HG03575 (cell line): ENCODE data around the gene FAAP20.

Experiments used
- ATAC-seq: cut with Tn5 transposase; IDR thresholded peaks from one replicate; pipeline ENCODE4 v1.9.1; 2021; ENCODE audit not compliant: unreplicated experiment, insufficient number of reproducible peaks, low FRiP score; ENCODE audit errors: extremely low read depth

The FAAP20 gene

DNA sequence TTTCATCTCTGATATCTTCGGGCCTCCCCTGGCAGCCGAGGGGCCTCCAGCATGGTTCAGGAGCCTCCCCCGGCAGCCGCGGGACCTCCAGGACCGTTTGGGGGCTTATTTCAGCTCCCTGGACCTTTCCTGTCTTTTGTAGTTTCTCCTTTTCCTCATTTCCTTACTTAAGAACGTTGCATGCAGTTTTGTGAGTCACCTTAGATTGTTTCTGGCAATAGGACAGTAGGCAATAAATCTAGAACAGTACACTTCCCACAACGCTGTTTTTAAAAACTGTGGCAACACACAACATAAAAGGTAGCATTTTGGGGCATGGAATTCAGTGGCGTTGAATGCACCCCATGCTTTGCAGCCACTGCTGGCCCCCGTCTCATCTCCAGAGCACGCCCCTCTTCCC is 24.4 kb downstream of the FAAP20 start:
- ATAC-seq = no peak

DNA sequence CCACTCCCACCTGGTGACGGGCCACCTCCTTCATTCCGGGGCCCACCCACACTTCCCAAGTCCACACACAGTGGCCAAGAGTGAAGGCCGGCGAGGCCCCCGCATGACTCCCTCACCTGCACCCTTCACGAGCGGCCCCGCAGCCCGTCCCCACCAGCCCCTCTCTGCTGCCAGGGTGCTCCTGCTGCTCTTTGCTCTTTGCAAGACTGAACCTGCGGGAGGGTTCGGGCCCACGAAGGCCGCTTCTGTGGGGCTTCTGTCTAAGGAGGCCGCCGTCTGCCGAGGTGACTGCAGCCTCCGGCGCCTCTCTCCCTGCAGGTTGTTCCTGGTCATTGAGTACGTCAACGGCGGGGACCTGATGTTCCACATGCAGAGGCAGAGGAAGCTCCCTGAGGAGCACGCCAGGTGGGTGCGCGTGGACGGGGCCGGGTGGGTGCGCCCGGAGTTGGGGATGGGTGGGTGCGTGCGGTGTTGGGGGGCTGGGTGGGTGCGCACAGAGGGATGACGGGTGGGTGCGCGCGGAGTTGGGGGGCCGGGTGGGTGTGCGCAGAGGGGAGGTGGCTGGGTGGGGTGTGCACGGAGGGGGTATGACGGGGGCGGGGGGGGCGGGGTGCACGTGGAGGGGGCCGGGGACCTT is 25.3 kb downstream of the FAAP20 start:
- ATAC-seq = no peak

DNA sequence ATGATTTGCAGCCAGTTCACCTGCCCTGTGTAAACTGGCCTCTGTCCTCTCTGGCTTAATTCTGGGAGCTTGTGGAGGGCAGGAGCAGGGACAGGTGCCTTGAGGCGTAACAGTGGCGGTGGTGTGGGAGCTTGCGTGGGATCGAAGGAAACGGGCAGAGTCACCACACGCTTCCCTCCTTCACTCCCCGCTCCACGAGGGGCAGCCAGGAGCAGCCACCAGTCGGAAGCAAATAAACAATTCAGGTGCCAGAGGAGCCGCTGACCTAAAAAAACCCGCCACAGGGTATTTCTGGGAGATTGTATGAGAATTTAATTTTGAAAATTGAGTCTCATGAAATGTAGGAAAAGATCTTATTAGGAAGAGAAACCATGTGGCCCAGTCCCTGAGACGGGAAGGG is 26.0 kb downstream of the FAAP20 start:
- ATAC-seq = no peak

DNA sequence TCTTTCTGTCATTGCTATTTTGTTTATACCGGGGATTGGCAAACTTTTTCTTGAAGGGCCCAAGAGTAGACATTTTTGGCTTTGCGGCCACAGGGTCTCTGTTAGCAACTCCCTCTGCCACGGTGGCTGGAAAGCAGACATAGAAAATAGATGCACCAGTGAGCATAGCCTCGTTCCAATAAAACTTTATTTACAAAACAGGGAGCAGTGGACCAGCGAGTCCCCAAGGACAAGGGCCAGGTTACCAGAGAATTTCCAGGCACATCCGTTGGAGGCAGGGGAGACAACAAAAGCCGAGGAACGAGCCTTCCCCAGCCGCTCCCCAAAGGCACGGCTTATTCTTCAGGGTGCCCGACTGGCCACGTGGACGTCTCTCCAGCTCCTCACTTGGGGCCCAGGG is 26.5 kb downstream of the FAAP20 start:
- no peak for ATAC-seq

DNA sequence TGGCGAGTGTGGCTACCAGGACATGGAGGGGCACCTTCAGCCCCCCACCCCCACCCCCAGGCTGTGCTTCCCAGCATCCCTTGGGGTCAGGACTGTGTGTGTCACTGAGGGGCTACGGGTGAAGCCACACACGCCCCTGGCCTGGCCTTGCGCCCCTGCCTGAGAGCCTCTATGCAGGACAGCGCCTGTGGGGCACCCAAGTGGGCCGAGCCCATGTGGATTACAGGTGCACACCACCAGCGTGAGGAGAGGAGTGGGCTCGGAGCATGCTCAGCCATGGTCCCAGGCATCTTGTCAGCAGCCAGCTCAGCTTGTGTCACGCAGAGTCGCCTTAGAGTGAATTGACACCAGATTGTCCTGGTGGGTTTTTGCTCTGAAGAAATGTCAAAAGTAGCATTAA is 27.9 kb downstream of the FAAP20 start:
- ATAC-seq = no peak

DNA sequence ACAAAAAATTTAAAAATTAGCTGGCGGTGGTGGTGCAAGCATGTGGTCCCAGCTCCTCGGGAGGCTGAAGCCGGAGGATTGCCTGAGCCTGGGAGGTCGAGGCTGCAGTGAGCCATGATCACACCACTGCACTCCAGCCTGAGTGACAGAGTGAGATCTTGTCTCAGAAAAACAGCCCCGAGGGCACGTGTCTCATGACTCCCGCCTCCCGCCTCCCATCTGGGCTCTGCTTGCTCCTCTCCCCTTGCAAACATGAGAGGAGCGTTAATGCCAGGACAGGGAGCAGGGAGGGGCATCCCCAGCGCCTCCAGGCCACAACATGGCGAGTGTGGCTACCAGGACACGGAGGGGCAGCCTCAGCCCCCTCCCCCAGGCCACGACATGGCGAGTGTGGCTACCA is 28.3 kb downstream of the FAAP20 start:
- no peak for ATAC-seq

DNA sequence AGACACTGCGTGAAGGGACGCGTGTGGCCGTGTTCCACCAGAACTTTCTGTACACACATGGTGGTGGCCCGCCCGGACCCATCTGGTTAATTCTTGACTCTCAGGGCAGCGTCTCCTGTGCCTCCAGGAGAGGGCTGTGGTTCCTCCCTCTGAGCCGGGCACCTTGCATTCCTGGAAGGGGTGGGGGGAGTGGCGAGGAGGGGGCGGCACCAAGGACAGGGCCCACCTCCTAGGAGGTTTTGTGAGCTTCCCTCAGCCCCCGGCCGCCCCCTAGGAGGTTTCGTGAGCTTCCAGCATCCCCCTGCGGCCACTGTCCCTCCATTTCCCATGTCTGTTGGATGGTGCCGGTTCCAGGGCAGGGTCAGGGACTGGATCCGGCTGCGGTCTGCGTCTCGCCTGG is 28.9 kb downstream of the FAAP20 start:
- no peak for ATAC-seq

DNA sequence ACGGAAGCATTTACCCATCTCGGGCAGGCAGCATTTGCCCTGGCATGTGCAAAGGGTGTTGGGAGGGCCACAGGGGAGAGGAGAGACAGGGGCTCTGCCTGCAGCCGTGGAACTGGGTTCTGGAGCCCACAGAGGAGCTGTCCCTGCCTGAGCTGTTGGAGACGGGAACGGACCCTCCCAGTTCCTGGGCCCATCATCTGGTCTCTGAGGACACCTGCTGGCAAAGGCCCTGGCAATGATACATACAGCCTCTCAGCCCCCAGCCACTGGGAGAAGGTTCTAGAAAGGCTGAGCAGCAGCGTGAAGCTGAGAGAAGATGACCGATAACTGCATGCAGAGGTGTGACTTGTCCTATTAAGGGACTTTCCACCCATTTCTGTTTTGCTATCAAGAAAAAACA is 31.4 kb downstream of the FAAP20 start:
- no peak for ATAC-seq

DNA sequence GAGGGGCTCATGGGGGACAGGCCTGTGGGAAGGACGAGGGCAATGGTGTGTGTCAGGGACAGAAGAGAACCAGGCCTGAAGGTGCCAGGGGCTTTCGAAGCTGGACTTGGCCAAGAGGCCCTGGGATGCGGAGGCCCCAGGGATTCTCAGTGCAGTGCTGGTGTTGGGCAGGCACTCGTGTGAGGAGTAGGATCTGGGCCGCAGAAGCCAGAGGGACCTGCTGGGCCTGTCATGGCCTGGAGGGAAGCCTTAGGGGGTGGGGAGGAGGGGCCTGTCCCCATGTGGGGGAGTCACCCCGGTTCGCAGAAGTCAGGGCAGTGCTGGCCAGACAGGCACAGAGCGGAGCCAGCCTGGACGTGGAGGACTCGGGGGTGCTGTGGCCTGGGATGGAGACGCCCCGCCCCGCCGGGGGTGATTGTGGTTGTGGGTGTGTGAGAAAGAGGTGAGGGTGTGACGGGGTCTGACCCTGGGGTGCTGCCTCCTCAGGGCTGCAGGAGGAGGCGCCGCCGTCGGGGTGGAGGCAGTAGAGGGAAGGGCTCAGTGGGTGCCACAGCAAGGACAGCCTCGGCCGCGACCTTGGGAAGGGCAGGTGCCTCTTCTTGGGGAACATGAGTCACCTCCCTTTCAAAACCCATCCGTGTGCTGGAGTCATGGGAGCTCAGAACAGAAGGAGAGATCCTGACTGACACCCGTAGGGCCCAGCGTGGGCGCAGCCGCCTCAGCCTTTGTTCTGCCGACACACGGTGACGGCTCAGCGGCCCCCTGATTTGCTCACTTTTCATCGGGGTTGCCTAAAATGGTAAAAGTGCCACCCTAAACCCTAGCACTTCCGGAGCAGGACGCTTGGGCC is 33.9 kb downstream of the FAAP20 start:
- ATAC-seq = no peak

DNA sequence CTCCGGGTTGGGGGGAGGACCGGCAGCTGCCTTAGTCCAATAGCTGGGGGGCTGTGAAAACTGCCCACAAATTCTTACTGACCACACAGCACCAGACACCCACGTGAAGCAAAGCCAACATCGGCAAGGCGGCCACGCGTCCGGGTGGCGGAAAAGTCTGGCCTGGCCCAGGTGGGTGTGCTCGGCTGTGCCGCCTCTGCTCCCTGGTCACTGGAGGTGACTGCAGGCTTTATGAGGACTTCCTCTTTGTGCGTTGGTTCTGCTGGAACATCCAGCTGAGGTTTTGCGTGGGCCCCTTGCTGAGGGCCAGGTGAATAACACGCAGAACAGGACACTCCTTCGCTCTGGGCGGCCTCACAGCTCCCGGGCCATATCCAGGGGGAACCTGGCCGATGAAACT is 35.4 kb downstream of the FAAP20 start:
- ATAC-seq = no peak

DNA sequence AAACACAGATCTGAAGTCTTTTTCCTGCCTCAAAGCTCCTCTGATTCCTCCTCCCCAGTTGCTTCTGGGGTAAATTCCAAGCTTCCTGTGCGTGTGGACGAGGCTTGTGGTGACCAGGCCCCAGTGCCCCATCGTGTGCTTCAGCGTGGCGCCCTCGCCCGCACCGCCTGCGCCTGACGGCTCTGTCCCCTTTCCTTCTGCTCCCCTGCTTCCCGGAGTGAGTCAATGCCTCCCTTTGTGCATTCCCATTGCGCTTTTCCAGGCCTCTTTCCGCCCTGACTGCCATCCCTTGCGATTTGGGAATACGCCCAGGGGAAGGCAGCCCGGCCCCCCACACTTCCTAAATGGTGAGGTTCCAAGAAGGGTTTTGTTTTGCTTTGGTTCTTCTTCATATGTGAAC is 36.3 kb downstream of the FAAP20 start:
- ATAC-seq = no peak

DNA sequence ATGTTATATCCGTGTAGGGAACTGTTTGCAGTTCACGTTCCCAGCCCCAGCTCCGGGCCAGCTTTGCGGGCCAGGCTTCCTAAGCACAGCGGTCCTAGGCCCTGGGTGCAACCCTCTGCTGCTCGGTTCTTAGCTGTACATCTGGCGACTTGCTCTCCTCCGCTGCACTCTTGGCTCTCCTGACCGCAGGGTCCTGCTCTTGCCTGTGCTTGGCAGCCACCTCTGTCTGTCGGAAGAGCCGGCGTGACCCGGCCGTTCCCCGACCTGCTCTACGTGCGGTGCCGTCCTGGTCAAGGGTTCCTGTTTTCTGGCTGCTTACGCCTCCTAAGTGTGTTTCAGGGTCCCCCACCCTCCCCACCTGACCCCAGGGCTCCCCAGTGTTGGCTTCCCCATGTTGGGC is 36.7 kb downstream of the FAAP20 start:
- ATAC-seq = no peak

DNA sequence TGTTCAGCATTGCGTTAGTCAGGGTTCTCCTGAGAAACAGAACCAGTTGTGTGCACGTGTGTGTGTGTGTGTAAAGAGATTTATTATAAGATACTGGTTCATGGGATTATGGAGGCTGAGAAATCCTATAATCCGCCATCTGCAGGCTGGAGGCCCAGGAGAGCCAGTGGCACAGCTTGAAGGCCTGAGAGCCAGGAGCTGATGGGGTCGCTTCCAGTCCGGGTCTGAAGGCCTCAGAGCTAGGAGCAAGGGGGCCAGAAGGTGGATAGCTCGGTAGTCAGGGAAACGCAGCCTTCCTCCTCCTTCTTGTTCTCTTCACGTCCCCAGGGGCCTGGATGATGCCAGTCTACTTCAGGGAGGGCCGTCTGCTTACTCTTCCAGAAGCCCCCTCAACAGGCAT is 37.7 kb downstream of the FAAP20 start:
- no peak for ATAC-seq

DNA sequence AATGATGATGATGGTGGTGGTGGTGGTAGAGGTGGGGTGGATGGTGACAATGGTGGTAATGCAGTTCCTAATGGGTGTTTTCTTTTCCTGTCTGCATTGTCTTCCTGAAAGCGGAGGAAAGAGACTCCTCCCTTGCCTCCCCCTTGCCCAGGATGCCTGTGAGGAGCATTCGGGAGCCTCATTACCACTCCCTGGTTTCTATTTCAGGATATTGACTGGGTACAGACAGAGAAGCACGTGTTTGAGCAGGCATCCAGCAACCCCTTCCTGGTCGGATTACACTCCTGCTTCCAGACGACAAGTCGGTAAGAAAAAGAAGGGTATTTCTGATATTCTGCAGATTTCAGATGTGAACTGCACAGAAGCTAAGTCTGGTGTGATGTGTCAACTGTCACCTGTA is 38.8 kb downstream of the FAAP20 start:
- ATAC-seq = no peak

DNA sequence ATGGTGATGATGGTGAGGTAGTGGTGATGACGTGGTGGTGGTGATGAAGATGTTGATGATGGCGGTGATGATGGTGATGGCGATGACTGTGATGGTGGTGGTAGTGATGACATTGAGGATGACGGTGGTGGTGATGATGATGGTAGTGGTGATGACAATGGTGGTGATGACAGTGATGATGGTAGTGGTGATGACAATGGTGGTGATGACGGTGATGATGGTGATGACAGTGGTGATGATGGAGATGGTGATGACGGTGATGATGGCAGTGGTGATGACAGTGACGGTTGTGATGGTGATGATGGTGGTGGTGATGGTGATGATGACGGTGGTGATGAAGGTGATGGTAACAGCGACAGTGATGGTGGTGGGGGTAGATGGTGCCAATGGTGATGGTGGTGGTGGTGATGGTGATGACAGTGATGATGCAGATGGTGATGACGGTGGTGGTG is 39.4 kb downstream of the FAAP20 start:
- ATAC-seq = no peak

DNA sequence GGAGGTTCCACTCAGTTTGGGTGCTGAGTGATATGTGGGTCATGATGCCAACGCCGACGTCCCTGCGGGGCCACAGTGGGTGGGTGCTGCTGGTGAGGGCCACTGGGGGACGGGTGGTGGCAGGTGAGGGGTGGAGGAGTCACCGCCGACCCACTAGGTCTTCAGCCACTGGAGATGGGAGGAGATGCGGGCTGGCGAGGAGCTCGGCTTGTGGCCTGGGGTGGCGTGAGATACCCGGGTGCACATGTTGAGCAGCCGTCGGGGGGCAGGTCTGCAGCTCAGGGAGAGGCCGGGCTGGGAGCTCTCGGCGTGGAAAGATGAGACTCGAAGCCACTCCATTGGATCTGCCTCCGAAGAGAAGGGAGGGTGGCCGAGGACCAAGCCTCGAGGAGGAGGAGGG is 40.5 kb downstream of the FAAP20 start:
- ATAC-seq = no peak

DNA sequence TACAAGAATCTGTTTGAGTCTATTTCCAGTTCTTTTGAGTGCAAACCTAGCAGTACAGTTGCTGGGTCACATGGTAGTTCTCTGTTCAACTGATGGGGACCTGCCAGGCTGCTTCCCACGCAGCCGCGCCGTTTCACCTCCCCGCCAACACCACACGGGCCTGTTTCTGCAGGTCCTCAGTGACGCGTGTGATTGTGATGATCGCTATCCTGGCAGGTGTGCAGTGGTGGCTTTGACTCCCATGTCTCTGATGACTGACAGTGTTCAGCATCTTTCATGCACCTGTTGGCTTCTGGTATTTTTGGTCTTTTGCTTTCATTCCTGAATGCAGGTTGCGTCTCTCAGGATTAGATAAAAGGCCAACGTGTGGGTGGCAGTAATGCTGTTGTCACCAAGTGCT is 41.6 kb downstream of the FAAP20 start:
- ATAC-seq = no peak

DNA sequence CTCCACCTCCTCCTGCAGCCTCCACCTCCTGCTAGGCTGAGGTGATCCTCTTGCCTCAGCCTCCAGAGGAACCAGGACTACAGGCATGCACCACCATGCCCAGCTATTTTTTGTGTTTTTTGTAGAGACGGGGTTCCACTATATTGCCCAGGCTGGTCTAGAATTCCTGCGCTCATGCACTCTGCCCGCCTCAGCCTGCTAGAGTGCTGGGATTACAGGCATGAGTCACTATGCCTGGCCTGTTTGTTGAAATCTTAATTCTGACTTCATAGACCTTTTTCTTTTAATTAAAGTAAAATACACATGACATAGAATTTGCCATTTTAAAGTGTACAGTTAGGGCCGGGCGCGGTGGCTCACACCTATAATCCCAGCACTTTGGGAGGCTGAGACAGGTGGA is 42.7 kb downstream of the FAAP20 start:
- ATAC-seq = no peak

DNA sequence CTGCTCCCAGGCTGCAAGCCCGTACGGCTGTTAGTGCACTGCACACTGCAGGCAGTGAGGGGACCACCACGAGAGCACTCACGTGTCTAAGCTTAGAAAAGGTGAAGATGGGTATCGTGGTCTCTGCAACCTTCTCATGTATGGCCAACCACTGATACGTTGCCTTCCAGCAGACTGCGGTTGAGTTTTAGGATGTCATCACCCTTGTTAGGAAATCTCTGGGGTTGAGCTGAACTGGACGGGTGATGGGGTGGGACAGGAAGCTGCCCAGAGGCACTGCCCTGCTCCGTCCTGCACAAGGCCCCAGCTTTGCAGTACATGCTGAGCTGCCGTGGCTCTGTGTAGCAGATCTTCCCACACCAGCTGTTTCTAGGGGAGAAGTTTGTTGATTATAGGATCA is 43.3 kb downstream of the FAAP20 start:
- no peak for ATAC-seq

DNA sequence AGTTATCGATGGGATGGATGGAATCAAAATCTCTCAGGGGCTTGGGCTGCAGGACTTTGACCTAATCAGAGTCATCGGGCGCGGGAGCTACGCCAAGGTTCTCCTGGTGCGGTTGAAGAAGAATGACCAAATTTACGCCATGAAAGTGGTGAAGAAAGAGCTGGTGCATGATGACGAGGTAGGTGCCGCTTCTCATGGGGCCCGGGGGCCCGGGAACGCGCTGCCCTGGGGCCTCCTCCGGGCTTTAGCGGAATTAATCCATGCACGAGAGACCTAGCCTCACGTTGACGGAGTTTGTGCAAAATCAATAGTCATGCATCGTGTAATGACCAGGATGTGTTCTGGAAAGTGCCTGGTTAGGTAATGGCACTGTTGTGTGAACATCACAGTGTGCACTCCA is 43.8 kb downstream of the FAAP20 start:
- ATAC-seq = no peak

DNA sequence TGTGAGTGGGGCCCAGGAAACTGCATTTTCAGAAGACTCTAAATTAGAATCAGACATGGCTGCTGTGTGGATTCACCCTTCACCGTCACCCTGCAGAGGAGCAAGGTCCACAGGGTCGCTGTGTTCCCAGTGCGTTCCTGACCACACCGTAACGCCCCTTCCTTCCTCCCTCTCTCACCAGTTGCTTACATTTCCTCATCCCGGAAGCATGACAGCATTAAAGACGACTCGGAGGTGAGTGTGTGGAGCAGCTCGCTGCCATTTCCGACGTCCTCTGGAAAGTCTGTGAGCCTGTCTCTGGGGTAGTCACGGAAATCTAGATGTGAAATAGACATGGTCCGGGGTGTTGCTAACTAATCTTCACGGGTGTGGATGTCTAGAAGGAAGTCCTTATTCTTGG is 45.9 kb downstream of the FAAP20 start:
- no peak for ATAC-seq
